AG10803 (cell line): Measurements from ENCODE around the gene WDFY1.

Experiments
- DNase-seq: peaks from one replicate; pipeline ENCODE4 v3.0.0; 2010; ENCODE audit warnings: low read depth
- H3K4me3 ChIP-seq: 2 replicates; pipeline ENCODE4 v1.5.1; 2011; ENCODE audit warnings: mild to moderate bottlenecking, low read length, control low read depth
- CTCF ChIP-seq: conservative IDR thresholded peaks from 2 replicates; pipeline ENCODE4 v1.5.1; 2011; ENCODE audit warnings: mild to moderate bottlenecking, low read length, control low read depth, inconsistent platforms

Gene WDFY1

DNA sequence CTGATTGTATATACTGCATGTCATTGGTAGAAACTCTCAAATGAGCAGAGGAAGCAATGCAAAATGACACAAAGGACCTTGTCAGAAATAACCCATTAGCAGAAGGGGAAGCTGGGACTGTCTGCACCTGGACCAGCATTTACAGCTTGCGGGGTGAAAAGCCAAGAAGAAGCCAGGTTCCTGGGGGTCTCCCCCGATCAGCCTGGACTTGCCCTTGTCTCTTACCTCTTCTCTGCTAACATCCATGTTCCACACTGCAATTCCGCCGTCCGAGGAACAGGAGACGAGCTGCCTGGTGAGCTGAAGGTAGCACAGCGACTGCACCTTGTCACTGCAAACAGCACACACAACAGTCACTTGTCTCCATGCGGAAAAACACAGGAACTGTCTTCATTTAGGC, 51.1 kb downstream of the WDFY1 start:
- no peak for TF ChIP-seq CTCF
- no peak for DNase-seq
- no peak overlapping the region for H3K4me3 ChIP-seq

GRCh38 chr2:223890721-223891120, 54.4 kb downstream of the WDFY1 start:
- H3K4me3 ChIP-seq: no peak overlapping the region
- no peak for DNase-seq
- no peak for TF ChIP-seq CTCF

- no peak for DNase-seq
- TF ChIP-seq CTCF: no peak
- H3K4me3 ChIP-seq: no peak overlapping the region
These were observed 55.9 kb downstream of the WDFY1 start for GRCh38 chr2:223889229-223889628.

GRCh38 chr2:223888251-223888650, 56.9 kb downstream of the WDFY1 start:
- no peak for TF ChIP-seq CTCF
- no peak for DNase-seq
- no peak overlapping the region for H3K4me3 ChIP-seq

DNA sequence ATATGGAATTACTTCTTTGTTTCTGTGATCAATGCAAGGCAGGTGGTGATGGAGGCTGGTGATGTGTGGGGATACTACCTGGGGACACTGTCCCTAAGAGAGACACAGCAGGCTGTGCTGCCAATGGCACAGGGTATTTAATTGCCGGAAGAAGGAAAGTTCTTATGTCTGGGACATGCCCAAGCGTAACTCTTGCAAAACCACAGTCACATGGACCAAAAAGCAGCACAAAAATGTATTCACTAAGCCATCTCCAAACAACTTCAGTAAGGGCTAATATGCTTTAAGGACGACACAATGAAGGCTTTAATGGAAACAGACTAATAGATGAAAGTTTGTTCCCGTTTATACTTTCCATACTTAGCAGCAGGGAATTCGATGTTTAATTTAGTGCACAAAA, 58.0 kb downstream of the WDFY1 start:
- peak; percentile 47 for DNase-seq
- no peak for TF ChIP-seq CTCF

GRCh38 chr2:223886726-223887125, 58.4 kb downstream of the WDFY1 start:
- H3K4me3 ChIP-seq: no peak overlapping the region
- TF ChIP-seq CTCF: no peak
- DNase-seq: no peak

More for the DNA sequence above, 58.0 kb downstream of the WDFY1 start:
- no peak overlapping the region for H3K4me3 ChIP-seq

DNA sequence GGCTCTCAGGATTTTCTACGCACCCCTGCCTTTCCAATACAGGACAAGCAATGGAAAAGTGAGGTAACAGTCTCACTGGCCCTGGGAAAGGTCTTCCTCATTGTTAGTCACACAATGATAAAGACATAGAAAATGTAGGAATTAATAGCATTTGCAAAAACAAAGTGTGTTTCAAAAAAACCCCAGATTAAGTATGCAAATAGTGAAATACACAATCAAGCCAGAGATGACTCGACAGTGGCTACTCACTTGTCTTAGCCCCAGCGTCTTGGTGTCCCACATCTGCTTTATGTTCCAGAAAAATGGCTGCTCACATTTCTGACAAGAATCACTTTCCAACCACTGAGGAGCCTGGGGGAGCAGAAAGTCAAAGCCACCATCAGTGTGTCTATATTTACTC, 60.7 kb downstream of the WDFY1 start:
- TF ChIP-seq CTCF: no peak
- H3K4me3 ChIP-seq: no peak overlapping the region
- peak; percentile 54 for DNase-seq
